ENCODE measurements around the gene LMTK2. TPM values are rescaled to one million over a fixed set of nuclear protein-coding genes. Genes with fewer than 3 reads are reported as not detected.

LMTK2 gene
- total RNA-seq, 1 experiment from 2014 or later = 17.8 TPM

DNA sequence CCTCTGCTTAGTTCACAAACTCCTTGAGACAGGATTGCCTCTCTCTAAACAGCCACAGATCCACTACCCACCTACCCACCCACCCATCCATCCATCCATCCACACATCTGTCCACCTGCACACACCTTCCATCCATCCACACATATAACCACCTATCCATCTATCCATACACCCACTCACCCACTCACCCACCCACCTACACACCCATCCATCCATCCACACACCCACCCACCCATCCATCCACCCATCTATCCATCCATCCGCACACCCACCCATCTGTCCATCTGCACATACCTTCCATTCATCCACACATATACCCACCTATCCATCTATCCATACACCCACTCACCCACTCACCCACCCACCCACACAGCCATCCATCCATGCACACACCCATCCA lies 135.7 kb downstream of the LMTK2 start:
- ATAC-seq (no peak), DNase-seq (ENCODE audit: low read depth, low spot score) (no peak)
- H3K27me3 ChIP-seq (ENCODE audit: insufficient read depth, low read length) = no peaks in the 10 kb centered on the region
- no peak overlapping the region for H3K4me3 ChIP-seq (replicated peaks in 1 of 2; ENCODE audit: low read depth in 1 of 2, low read length in 2 of 2)
- no peak overlapping the region for H3K9ac ChIP-seq (ENCODE audit: low read length)
- no peak overlapping the region for H2AFZ ChIP-seq (ENCODE audit: low read depth, low read length, poor library complexity, severe bottlenecking)
- H3K9me3 ChIP-seq (ENCODE audit: control insufficient read depth in 1 of 2, insufficient read depth in 1 of 2, low read depth in 1 of 2, low read length in 2 of 2) = no peaks in the 10 kb centered on the region
- H3K36me3 ChIP-seq (ENCODE audit: control insufficient read depth in 1 of 2, insufficient read depth in 2 of 2, low read length in 2 of 2) = no peaks in the 10 kb centered on the region; a peak in 1 of 4 replicates
- ChIA-PET CTCF (no interaction called here), POLR2A (no interaction called here), RAD21 (ENCODE audit: low non-redundant PET in 1 of 2, low total read pairs in 2 of 2, uncharacterized antibody in 2 of 2, unreplicated experiment in 2 of 2) (no interaction called here)
- H3K4me1 ChIP-seq (ENCODE audit: control insufficient read depth in 1 of 2, insufficient read depth in 2 of 2, low read length in 2 of 2) = peaks cover 7 to 14% of the 10 kb centered on the region in 2 experiments
- no peaks in the 10 kb centered on the region for H3K9me2 ChIP-seq (ENCODE audit: insufficient read depth)
- no peaks in the 10 kb centered on the region for H4K20me1 ChIP-seq (ENCODE audit: insufficient read depth)
- TF ChIP-seq POLR2AphosphoS5 (IDR thresholded peaks at IDR 0.05; ENCODE audit: low read depth, low read length) (no peak), REST (IDR thresholded peaks at IDR 0.05; ENCODE audit: low read depth) (no peak), EGR1 (IDR thresholded peaks at IDR 0.05; ENCODE audit: low read depth) (no peak), ELF1 (IDR thresholded peaks at IDR 0.05; ENCODE audit: borderline replicate concordance, low read depth) (no peak), TCF7L2 (IDR thresholded peaks at IDR 0.05; ENCODE audit: borderline replicate concordance, extremely low read depth, insufficient read depth, insufficient read length) (no peak), CEBPB (IDR thresholded peaks at IDR 0.05; ENCODE audit: low read depth) (no peak), ZNF274 (IDR thresholded peaks at IDR 0.05; ENCODE audit: low read depth, low read length) (no peak), POLR2A (IDR thresholded peaks at IDR 0.05; ENCODE audit: borderline replicate concordance, extremely low read depth, insufficient read depth, insufficient read length) (no peak), JUND (IDR thresholded peaks at IDR 0.05) (no peak), YY1 (IDR thresholded peaks at IDR 0.05; ENCODE audit: extremely low read depth, insufficient replicate concordance, low read depth, low read length) (no peak), ZFX (IDR thresholded peaks at IDR 0.05) (no peak)
- TF ChIP-seq, protein P1, sequence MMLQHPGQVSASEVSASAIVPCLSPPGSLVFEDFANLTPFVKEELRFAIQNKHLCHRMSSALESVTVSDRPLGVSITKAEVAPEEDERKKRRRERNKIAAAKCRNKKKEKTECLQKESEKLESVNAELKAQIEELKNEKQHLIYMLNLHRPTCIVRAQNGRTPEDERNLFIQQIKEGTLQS (IDR thresholded peaks at IDR 0.05) = no peak
- TF ChIP-seq, protein P2, sequence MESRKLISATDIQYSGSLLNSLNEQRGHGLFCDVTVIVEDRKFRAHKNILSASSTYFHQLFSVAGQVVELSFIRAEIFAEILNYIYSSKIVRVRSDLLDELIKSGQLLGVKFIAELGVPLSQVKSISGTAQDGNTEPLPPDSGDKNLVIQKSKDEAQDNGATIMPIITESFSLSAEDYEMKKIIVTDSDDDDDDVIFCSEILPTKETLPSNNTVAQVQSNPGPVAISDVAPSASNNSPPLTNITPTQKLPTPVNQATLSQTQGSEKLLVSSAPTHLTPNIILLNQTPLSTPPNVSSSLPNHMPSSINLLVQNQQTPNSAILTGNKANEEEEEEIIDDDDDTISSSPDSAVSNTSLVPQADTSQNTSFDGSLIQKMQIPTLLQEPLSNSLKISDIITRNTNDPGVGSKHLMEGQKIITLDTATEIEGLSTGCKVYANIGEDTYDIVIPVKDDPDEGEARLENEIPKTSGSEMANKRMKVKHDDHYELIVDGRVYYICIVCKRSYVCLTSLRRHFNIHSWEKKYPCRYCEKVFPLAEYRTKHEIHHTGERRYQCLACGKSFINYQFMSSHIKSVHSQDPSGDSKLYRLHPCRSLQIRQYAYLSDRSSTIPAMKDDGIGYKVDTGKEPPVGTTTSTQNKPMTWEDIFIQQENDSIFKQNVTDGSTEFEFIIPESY (IDR thresholded peaks at IDR 0.05; ENCODE audit: extremely low read depth, insufficient replicate concordance, low read length) = no peak
- H3K79me2 ChIP-seq (ENCODE audit: insufficient read depth, low read length) = no peaks in the 10 kb centered on the region
- intact Hi-C loops (cut with micrococcal nuclease) = no loop called here
- H3K27ac ChIP-seq (ENCODE audit: low read depth, low read length) = no peak overlapping the region
- no TSS peak for BruUV-seq (replicated peaks)
- H3K4me2 ChIP-seq (ENCODE audit: low read length) = no peak overlapping the region

Measured in HCT116 (cell line).